Trophoblast cell (in vitro differentiated cells and primary cell): ENCODE measurements around the gene TJP2.

ENCODE experiments used
- DNase-seq, 2 donors: peaks; one replicate each; pipeline ENCODE4 v3.0.0-alpha.2; 2016
- H2AFZ ChIP-seq: 2 replicates; pipeline ENCODE4 v1.6.1; 2013; ENCODE audit warnings: low read length, moderate library complexity, mild to moderate bottlenecking; ENCODE audit not compliant: insufficient read depth, poor library complexity
- H2AK5ac ChIP-seq: 2 replicates; pipeline ENCODE4 v1.6.1; 2013; ENCODE audit warnings: mild to moderate bottlenecking, low read length
- H2BK120ac ChIP-seq: 2 replicates; pipeline ENCODE4 v1.6.1; 2013; ENCODE audit warnings: low read length, mild to moderate bottlenecking, moderate library complexity; ENCODE audit not compliant: insufficient read depth, poor library complexity
- H2BK12ac ChIP-seq: 2 replicates; pipeline ENCODE4 v1.6.1; 2013; ENCODE audit warnings: mild to moderate bottlenecking, low read length, moderate library complexity
- H2BK5ac ChIP-seq: 2 replicates; pipeline ENCODE4 v1.6.1; 2013; ENCODE audit warnings: low read length, low read depth, moderate library complexity, mild to moderate bottlenecking; ENCODE audit not compliant: poor library complexity
- H3K14ac ChIP-seq: 2 replicates; pipeline ENCODE4 v1.6.1; 2013; ENCODE audit warnings: mild to moderate bottlenecking, low read length
- H3K18ac ChIP-seq: 2 replicates; pipeline ENCODE4 v1.6.1; 2013; ENCODE audit warnings: mild to moderate bottlenecking, low read length
- H3K23ac ChIP-seq: 2 replicates; pipeline ENCODE4 v1.6.1; 2013; ENCODE audit warnings: low read length
- H3K27ac ChIP-seq: 2 replicates; pipeline ENCODE4 v1.5.1; 2013; ENCODE audit warnings: low read depth, mild to moderate bottlenecking, inconsistent platforms, low read length, moderate library complexity
- H3K27me3 ChIP-seq: 2 replicates; pipeline ENCODE4 v1.6.1; 2013; ENCODE audit warnings: inconsistent platforms, mild to moderate bottlenecking, low read length, moderate library complexity; ENCODE audit not compliant: insufficient read depth
- H3K36me3 ChIP-seq, 2 experiments: 1 replicate in 1 of 2; 2 replicates in 1 of 2; pipeline ENCODE4 v1.6.1; 2013; ENCODE audit warnings: low read length in 2 of 2, mild to moderate bottlenecking in 2 of 2, moderate library complexity in 1 of 2; ENCODE audit not compliant: insufficient read depth in 2 of 2, control insufficient read depth in 1 of 2
- H3K4ac ChIP-seq: 2 replicates; pipeline ENCODE4 v1.6.1; 2013; ENCODE audit warnings: low read depth, mild to moderate bottlenecking, low read length, moderate library complexity
- H3K4me1 ChIP-seq, 2 experiments: 1 replicate in 1 of 2; 2 replicates in 1 of 2; pipeline ENCODE4 v1.6.1; 2013; ENCODE audit warnings: low read length in 2 of 2, mild to moderate bottlenecking in 2 of 2, moderate library complexity in 1 of 2; ENCODE audit not compliant: insufficient read depth in 2 of 2, control insufficient read depth in 1 of 2
- H3K4me2 ChIP-seq: 2 replicates; pipeline ENCODE4 v1.6.1; 2013; ENCODE audit warnings: inconsistent platforms, mild to moderate bottlenecking, low read length, moderate library complexity
- H3K4me3 ChIP-seq: 2 replicates; pipeline ENCODE4 v1.5.1; 2013; ENCODE audit warnings: mild to moderate bottlenecking, low read depth, low read length, inconsistent platforms
- H3K79me1 ChIP-seq: one replicate; pipeline ENCODE4 v1.6.1; 2013; ENCODE audit warnings: low read length
- H3K79me2 ChIP-seq: 2 replicates; pipeline ENCODE4 v1.6.1; 2013; ENCODE audit warnings: low read length, mild to moderate bottlenecking; ENCODE audit not compliant: control insufficient read depth, insufficient read depth, poor library complexity
- H3K9ac ChIP-seq: 2 replicates; pipeline ENCODE4 v1.6.1; 2013; ENCODE audit warnings: mild to moderate bottlenecking, low read length
- H3K9me3 ChIP-seq: 2 replicates; pipeline ENCODE4 v1.6.1; 2013; ENCODE audit warnings: low read depth, mild to moderate bottlenecking, control low read depth, inconsistent platforms, low read length; ENCODE audit not compliant: insufficient read depth
- H4K12ac ChIP-seq: 2 replicates; pipeline ENCODE4 v1.6.1; 2013; ENCODE audit warnings: low read depth, mild to moderate bottlenecking, low read length, moderate library complexity
- H4K8ac ChIP-seq: 2 replicates; pipeline ENCODE4 v1.6.1; 2013; ENCODE audit warnings: low read depth, mild to moderate bottlenecking, low read length, moderate library complexity
- H4K91ac ChIP-seq: one replicate; pipeline ENCODE4 v1.6.1; 2013; ENCODE audit warnings: low read depth, mild to moderate bottlenecking, low read length, moderate library complexity
- WGBS: extraction: QIAGEN DNeasy Blood & Tissue Kit; methylation state at CpG from one replicate; pipeline ENCODE4 v1.1.7; 2013; ENCODE audit warnings: missing lambda C conversion rate; ENCODE audit not compliant: insufficient read length, insufficient coverage; ENCODE audit errors: extremely low coverage; 5-methylcytosine and 5-hydroxymethylcytosine counted together

Gene TJP2

DNA sequence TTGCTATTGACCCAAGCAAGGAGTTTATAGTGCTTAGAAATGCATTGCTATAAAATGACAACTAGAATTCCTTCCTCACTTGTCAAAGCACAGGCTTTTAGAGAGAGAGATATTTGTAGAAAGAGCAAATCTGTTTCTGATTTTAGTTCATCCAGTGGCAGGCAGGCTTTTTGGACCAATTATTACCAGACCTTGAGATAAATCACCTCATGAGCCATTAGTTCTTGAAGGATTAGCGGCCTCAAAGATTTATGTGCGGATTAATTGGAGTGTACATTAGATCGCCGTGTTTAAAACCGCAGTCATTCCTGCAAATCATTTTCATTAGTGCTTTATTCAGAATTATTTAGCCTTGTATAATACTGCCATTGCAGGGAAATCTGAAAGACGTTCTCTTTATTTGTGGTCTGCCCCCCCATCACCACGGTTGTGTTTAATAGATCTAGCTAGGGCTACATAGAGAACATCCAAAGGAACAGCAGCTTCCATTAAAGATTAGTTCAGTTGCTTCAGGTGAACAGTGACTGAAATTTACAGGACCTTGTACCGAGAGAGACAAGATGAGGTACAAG is 28.8 kb upstream of the TJP2 start:
- no peak overlapping the region for H3K27ac ChIP-seq
- peaks cover 0 to 2% of the 10 kb centered on the region in 2 experiments for H3K36me3 ChIP-seq
- no peaks in the 10 kb centered on the region for H3K79me1 ChIP-seq
- H3K4me2 ChIP-seq: no peak overlapping the region
- H2BK120ac ChIP-seq: no peak overlapping the region
- H4K91ac ChIP-seq: no peak overlapping the region
- H3K4me1 ChIP-seq: peaks cover 2 to 3% of the 10 kb centered on the region in 2 experiments
- no CpG with 5 or more reads among the region's 8 CpGs for WGBS
- H4K12ac ChIP-seq: no peak overlapping the region
- no peak for DNase-seq
- no peak overlapping the region for H2BK12ac ChIP-seq
- no peak overlapping the region for H4K8ac ChIP-seq
- H3K4ac ChIP-seq: no peak overlapping the region
- H3K14ac ChIP-seq: no peak overlapping the region
- no peaks in the 10 kb centered on the region for H3K9me3 ChIP-seq
- no peak overlapping the region for H3K9ac ChIP-seq
- peaks cover 4% of the 10 kb centered on the region for H3K79me2 ChIP-seq
- H2AFZ ChIP-seq: no peak overlapping the region
- no peak overlapping the region for H2AK5ac ChIP-seq
- no peak overlapping the region for H3K23ac ChIP-seq
- H3K4me3 ChIP-seq: no peak overlapping the region
- no peaks in the 10 kb centered on the region for H3K27me3 ChIP-seq
- no peak overlapping the region for H2BK5ac ChIP-seq
- H3K18ac ChIP-seq: no peak overlapping the region

- Histone ChIP-seq H2AK5ac (no peak overlapping the region), H3K4ac (no peak overlapping the region), H3K4me1 (peaks cover 2 to 4% of the 10 kb centered on the region in 2 experiments), H3K27ac (no peak overlapping the region), H3K9me3 (no peaks in the 10 kb centered on the region), H3K4me3 (no peak overlapping the region), H3K23ac (no peak overlapping the region), H3K79me2 (no peaks in the 10 kb centered on the region), H3K4me2 (no peak overlapping the region), H4K12ac (no peak overlapping the region), H3K79me1 (peaks cover 2% of the 10 kb centered on the region), H3K18ac (no peak overlapping the region), H3K9ac (peak overlapping the region; percentile 44), H4K91ac (no peak overlapping the region), H2BK5ac (no peak overlapping the region), H2BK120ac (no peak overlapping the region), H3K36me3 (peaks cover 0 to 2% of the 10 kb centered on the region in 2 experiments), H3K27me3 (no peaks in the 10 kb centered on the region), H2BK12ac (no peak overlapping the region), H3K14ac (no peak overlapping the region), H4K8ac (no peak overlapping the region), H2AFZ (no peak overlapping the region)
- DNase-seq: no peak
- WGBS: no CpG with 5 or more reads among the region's 11 CpGs
These were observed 26.8 kb upstream of the TJP2 start for GRCh38 chr9:69147041-69147834.

GRCh38 chr9:69149321-69149807 is 24.7 kb upstream of the TJP2 start:
- Histone ChIP-seq H4K8ac (no peak overlapping the region), H2BK120ac (no peak overlapping the region), H3K23ac (no peak overlapping the region), H2BK5ac (no peak overlapping the region), H3K27ac (peak overlapping the region; percentile 0), H3K4ac (no peak overlapping the region), H4K91ac (no peak overlapping the region), H3K27me3 (no peaks in the 10 kb centered on the region), H2AFZ (no peak overlapping the region), H2BK12ac (no peak overlapping the region), H2AK5ac (no peak overlapping the region), H3K9ac (no peak overlapping the region), H3K79me2 (no peaks in the 10 kb centered on the region), H3K9me3 (no peaks in the 10 kb centered on the region), H3K4me1 (peaks cover 13% of the 10 kb centered on the region in 2 experiments), H4K12ac (no peak overlapping the region), H3K18ac (no peak overlapping the region), H3K4me2 (no peak overlapping the region), H3K4me3 (no peak overlapping the region), H3K79me1 (peaks cover 10% of the 10 kb centered on the region), H3K36me3 (peaks cover 0 to 2% of the 10 kb centered on the region in 2 experiments), H3K14ac (no peak overlapping the region)
- no CpG with 5 or more reads among the region's 7 CpGs for WGBS
- DNase-seq: no peak

DNA sequence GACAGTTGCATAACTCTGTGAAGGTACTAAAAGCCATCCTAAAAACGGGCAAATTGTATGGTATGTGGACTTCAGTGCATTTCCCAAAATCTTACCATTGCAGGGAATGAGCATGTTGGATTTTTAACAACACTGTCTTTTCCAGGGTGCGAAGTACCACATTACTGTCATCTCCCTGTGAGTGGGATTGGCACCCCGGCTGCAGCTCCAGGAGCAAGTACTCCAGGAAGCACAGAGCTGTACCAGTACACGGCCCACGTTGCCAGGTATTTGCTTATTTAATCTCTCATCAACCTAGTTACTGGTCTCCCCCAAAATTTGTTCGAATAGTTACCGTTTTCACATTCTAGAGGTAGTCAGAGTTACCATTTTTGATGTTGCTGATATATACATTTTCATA is 22.6 kb upstream of the TJP2 start:
- no peak overlapping the region for H4K12ac ChIP-seq
- no peaks in the 10 kb centered on the region for H3K9me3 ChIP-seq
- H3K79me1 ChIP-seq: peaks cover 24% of the 10 kb centered on the region
- peak overlapping the region; percentile 59 for H2AK5ac ChIP-seq
- no peaks in the 10 kb centered on the region for H3K79me2 ChIP-seq
- no peak overlapping the region for H3K4me2 ChIP-seq
- no peak overlapping the region for H2BK120ac ChIP-seq
- peaks cover 0 to 2% of the 10 kb centered on the region in 2 experiments for H3K36me3 ChIP-seq
- no peak overlapping the region for H3K14ac ChIP-seq
- no peak overlapping the region for H2AFZ ChIP-seq
- no peak overlapping the region for H3K23ac ChIP-seq
- no CpG with 5 or more reads among the region's 7 CpGs for WGBS
- H4K8ac ChIP-seq: no peak overlapping the region
- H2BK12ac ChIP-seq: peak overlapping the region; percentile 63
- no peak for DNase-seq
- no peak overlapping the region for H3K9ac ChIP-seq
- H2BK5ac ChIP-seq: peak overlapping the region; percentile 42
- H3K27me3 ChIP-seq: no peaks in the 10 kb centered on the region
- peaks cover 22 to 24% of the 10 kb centered on the region in 2 experiments for H3K4me1 ChIP-seq
- no peak overlapping the region for H3K27ac ChIP-seq
- no peak overlapping the region for H4K91ac ChIP-seq
- no peak overlapping the region for H3K18ac ChIP-seq
- peak overlapping the region; percentile 78 for H3K4ac ChIP-seq
- H3K4me3 ChIP-seq: no peak overlapping the region
